NCI-H1694 (cell line): ENCODE data around the gene VSIG2.

ENCODE experiments used
- DNase-seq: peaks from one replicate; lab custom pipeline; 2025; lab: John Stamatoyannopoulos, UW

The VSIG2 gene

DNA sequence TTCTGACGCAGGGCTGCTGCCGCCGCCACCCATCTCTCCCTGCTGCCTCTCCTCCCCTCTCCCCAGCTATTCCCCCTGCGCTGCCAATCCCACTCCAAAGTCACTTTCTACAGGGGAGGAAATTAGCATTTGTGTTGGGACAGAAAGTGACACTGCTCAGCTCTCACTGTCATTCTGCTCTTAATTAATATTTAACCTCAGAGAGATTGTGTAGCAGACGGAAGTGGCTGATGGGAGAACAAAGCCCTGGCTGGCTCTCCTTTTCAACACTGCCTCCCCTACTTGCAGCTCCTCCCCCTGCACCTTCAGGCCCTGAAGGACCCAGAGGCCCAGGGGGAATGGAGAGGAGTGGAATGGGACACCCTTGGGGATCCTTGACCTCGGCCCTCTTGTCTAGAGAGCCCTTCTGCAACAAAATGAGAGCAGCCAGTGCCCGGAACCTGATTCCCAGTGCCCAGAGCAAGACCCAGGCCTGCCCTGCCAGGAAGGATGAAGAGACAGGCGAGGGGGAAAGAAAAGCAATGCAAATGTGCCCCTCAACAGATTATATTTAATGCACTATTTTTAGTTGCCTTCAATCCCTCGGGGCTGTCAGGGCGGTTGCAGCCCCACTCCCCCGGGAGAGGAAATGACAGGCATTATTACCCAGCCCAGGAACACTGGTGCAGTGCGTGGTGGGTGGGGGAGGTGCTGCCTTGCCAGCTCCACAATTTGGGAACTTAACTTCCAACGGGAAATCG, 26.9 kb downstream of the VSIG2 start:
- no peak for DNase-seq

GRCh38 chr11:124722176-124722575, 29.9 kb downstream of the VSIG2 start:
- no peak for DNase-seq

- no peak for DNase-seq
Measured at GRCh38 chr11:124719534-124719933, 32.5 kb downstream of the VSIG2 start.

DNA sequence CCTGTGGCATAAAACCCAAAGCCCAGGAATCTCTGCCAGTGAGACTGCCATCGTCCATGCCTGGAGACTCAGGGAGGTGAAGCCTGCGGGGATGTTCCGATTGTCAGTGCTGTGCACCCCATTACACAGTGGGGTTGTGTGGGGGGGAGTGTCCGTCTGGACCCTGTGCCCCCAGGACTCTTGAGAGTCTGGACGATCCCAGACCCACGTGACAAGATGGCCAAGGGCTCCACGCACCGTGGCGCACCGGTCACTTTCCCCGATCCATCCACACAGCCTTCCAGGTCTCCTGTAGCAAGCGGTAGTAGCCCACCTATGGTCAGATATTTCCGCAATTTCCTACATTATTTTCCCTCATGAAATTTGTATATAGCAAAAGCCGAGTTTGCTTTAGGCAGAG, 33.3 kb downstream of the VSIG2 start:
- no peak for DNase-seq

GRCh38 chr11:124717786-124718651, 34.0 kb downstream of the VSIG2 start:
- DNase-seq: no peak

- DNase-seq: no peak
Measured at GRCh38 chr11:124717421-124717785, 34.7 kb downstream of the VSIG2 start.

GRCh38 chr11:124716591-124716990, 35.5 kb downstream of the VSIG2 start:
- DNase-seq: no peak

DNA sequence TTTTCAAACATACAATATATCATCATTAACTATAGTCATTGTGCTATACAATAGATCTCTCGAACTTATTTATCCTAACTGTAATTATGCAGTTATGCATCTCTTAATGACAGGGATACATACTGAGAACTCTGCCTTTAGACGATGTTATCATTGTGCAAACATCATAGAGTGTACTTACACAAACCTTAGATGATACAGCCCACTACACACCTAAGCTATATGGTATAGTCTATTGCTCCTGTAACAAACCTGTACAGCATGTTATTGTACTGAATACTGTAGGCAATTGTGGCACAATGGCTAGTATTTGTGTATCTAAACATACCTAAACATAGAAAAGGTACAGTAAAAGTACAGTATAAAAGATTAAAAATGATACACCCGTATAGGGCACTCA, 39.7 kb downstream of the VSIG2 start:
- DNase-seq: no peak

DNA sequence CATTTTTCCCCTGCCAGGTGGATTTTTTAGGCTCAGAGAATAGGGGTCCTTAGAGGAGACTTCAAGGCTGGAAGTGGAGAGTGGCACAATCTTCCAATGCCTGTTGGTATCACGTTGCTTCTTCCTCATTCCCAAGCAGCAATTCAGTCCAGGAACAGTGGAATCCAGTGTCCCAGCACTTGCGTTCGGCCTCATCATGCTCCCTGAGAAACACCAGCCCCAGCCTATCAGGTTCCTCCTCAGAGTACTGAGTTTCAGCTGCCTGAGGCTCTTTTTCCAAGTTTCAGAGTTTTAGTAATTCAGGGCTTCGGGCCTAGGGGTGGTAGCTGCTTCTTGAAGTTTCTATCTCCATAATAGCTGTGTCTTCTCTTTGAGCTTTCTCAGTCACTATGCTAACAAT, 44.2 kb downstream of the VSIG2 start:
- DNase-seq: no peak

DNA sequence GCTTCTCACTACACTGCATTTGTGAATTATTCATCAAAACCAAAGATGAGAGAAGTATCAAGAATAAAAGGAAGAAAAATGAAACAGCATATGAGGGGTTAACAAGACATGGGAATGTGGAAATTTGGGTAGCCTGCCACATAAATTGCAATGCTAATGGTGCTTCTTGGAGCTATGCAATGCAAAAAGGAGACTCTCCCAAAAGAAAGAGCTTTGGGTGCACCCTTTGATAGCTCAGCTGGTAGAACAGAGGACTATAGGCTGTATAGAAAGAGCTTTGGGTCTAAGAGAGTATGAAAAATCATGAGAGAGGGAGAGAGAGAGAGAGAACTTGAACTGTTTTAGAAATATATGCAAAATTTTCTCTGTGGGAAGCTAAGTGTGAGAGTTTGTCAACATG, 52.0 kb downstream of the VSIG2 start:
- DNase-seq: no peak

DNA sequence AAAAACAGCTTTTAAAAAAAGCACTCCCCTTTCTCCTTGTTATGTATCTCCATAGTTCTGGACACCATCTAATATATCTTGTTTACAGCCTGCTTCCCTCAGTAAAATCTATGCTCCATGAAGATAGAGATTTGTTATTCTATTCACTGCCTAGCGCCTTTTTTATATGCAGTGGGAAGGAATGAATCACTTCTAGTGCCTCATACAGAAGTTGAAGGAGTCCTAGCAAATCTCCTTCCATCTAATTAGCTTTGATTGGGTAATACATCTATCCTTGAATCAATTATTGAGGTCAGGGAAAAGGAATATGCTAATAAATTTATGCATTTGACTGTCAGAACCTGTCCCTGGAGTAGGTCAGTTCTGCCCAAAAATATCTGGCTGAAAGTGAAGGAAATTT, 52.5 kb downstream of the VSIG2 start:
- DNase-seq: no peak
